Aorta (tissue), 5 donors: ENCODE data around the gene HSD17B1. TPM values are rescaled to one million over a fixed set of nuclear protein-coding genes. Genes with fewer than 3 reads are reported as not detected.
A peak's percentile ranks its signal among the peaks of the same experiment; 100 is the strongest.

ENCODE experiments used
- ATAC-seq: fragments of 200-7000 bp; cut with Tn5 transposase; one replicate; pipeline ENCODE4 v1.9.1; 2022; ENCODE audit warnings: moderate library complexity; ENCODE audit not compliant: low FRiP score
- DNase-seq, 2 donors: peaks; one replicate each; pipeline ENCODE4 v3.0.0-alpha.2; 2020
- H3K27ac ChIP-seq, 2 donors: one replicate each; pipeline ENCODE4 v1.5.1; 2013; ENCODE audit warnings: low read length in 2 of 2, mild to moderate bottlenecking in 2 of 2, moderate library complexity in 2 of 2, control low read depth in 1 of 2, inconsistent platforms in 1 of 2, low read depth in 1 of 2
- H3K27me3 ChIP-seq, 2 donors: one replicate each; pipeline ENCODE4 v1.6.1; 2013; ENCODE audit warnings: control low read depth in 1 of 2, low read length in 1 of 2, mild to moderate bottlenecking in 1 of 2, moderate library complexity in 1 of 2; ENCODE audit not compliant: insufficient read depth in 2 of 2, control insufficient read depth in 1 of 2
- H3K36me3 ChIP-seq, 2 donors: one replicate each; pipeline ENCODE4 v1.6.1; 2013; ENCODE audit warnings: control low read depth in 1 of 2, low read length in 1 of 2, mild to moderate bottlenecking in 1 of 2; ENCODE audit not compliant: insufficient read depth in 2 of 2, control insufficient read depth in 1 of 2
- H3K4me1 ChIP-seq, 2 donors: one replicate each; pipeline ENCODE4 v1.6.1; 2013; ENCODE audit warnings: low read length in 2 of 2, control low read depth in 1 of 2, mild to moderate bottlenecking in 1 of 2, moderate library complexity in 1 of 2; ENCODE audit not compliant: insufficient read depth in 2 of 2, control insufficient read depth in 1 of 2
- H3K4me3 ChIP-seq, 2 donors: one replicate each; pipeline ENCODE4 v1.5.1; 2013; ENCODE audit warnings: low read length in 2 of 2, control low read depth in 1 of 2, mild to moderate bottlenecking in 1 of 2
- H3K9me3 ChIP-seq: one replicate; pipeline ENCODE4 v1.6.1; 2013; ENCODE audit warnings: mild to moderate bottlenecking, low read length; ENCODE audit not compliant: control insufficient read depth
- WGBS, 2 donors: extraction: QIAGEN DNeasy Blood & Tissue Kit; methylation state at CpG; one replicate each; pipeline ENCODE4 v1.1.7; 2013; 5-methylcytosine and 5-hydroxymethylcytosine counted together
- intact Hi-C, 2 donors: fragments of 100-400 bp; cut with DNase I; formaldehyde crosslinking; loops; one replicate each; pipeline versions ENCODE4 v1.14.2 to v1.15.0; 2022
- polyA plus RNA-seq, 2 donors: library from polyadenylated mRNA; stranded (reverse); fragments of 200-250 nt; gene quantifications; one replicate each; pipeline ENCODE4 v1.2.3, GENCODE V29; 2013
- total RNA-seq, 2 donors: library from RNA; stranded (reverse); fragmentation: NEBNext Ultra II Directional; extraction: Animal tissue kit (Norgen Biotek cat#: 25700); gene quantifications; one replicate each; pipeline ENCODE4 v1.2.1, GENCODE V29; 2021
- donor health status: healthy with polysubstance abuse.
- donor health status: Bipolar disorder and iron deficiency.
- donor health status: DM: no; HTN: no; CAD: no.
- donor health status: DM: no; HTN: no; CAD: no.
- donor health status: DM: yes; HTN: yes; CAD: no.

HSD17B1 gene
- total and polyA plus RNA-seq, 4 donors: 0.50 to 7.6 (median 0.97) TPM

GRCh38 chr17:42574463-42574862 lies 21.7 kb downstream of the HSD17B1 start:
- H3K4me1 ChIP-seq: no peaks in the 10 kb centered on the region
- DNase-seq: no peak
- intact Hi-C loops: loop anchor here in 1 of 2 donors (10.0 kb wide), 1 partner anchor 260 kb away; the partner anchor contains the start of gene PSME3
- WGBS, 2 donors: 78 to 86% methylated on average over 3 of the region's 3 CpGs
- no peaks in the 10 kb centered on the region for H3K9me3 ChIP-seq
- no peaks in the 10 kb centered on the region for H3K27me3 ChIP-seq
- peaks cover 0 to 13% of the 10 kb centered on the region in 2 donors for H3K36me3 ChIP-seq
- no peak overlapping the region for H3K4me3 ChIP-seq
- H3K27ac ChIP-seq: no peak overlapping the region
- no peak for ATAC-seq

- DNase-seq (no peak), ATAC-seq (no peak)
- Histone ChIP-seq H3K27ac (peak overlapping the region in 1 of 2 donors; percentile 55), H3K9me3 (no peaks in the 10 kb centered on the region), H3K4me3 (peak overlapping the region in 1 of 2 donors; percentile 27), H3K27me3 (no peaks in the 10 kb centered on the region), H3K4me1 (no peaks in the 10 kb centered on the region), H3K36me3 (peaks cover 0 to 19% of the 10 kb centered on the region in 2 donors)
- intact Hi-C loops: loop anchor here in 1 of 2 donors (2.0 to 10.0 kb wide), 2 partner anchors 102 to 258 kb away; partner anchors contain the start of gene PSME3
- WGBS, 2 donors: 3 to 4% methylated on average over 18 of the region's 18 CpGs
These were observed 24.4 kb downstream of the HSD17B1 start for GRCh38 chr17:42577140-42577531.

GRCh38 chr17:42577532-42578281 lies 25.0 kb downstream of the HSD17B1 start, which contains the start of gene PSMC3IP:
Gene PSMC3IP, minus strand, starts transcription at chr17:42577729. Its CDS starts 43 bp downstream, at chr17:42577686.
- peaks cover 0 to 23% of the 10 kb centered on the region in 2 donors for H3K36me3 ChIP-seq
- peak within 1 kb of the TSS; percentile 39 to 93 for H3K4me3 ChIP-seq
- H3K27ac ChIP-seq: peak within 1 kb of the TSS in 1 of 2 donors; percentile 91
- DNase-seq (peak; percentile 97 to 99), ATAC-seq (peak; percentile 96)
- 0 to 1% methylated on average over 52 of the region's 52 CpGs for WGBS, 2 donors
- intact Hi-C loops: loop anchor here in 1 of 2 donors (2.0 to 10.0 kb wide), 3 partner anchors 101 to 257 kb away; partner anchors contain the start of gene PSME3
- no peaks in the 10 kb centered on the region for H3K27me3 ChIP-seq
- H3K9me3 ChIP-seq: no peaks in the 10 kb centered on the region
- H3K4me1 ChIP-seq: no peaks in the 10 kb centered on the region

- WGBS, 2 donors: 0 to 1% methylated on average over 20 of the region's 20 CpGs
- H3K27me3 ChIP-seq: no peaks in the 10 kb centered on the region
- H3K27ac ChIP-seq: peak overlapping the region in 1 of 2 donors; percentile 91
- intact Hi-C loops: loop anchor here in 1 of 2 donors (2.0 to 10.0 kb wide), 2 partner anchors 184 to 256 kb away; partner anchors contain the start of gene PSME3
- H3K36me3 ChIP-seq: peaks cover 4 to 23% of the 10 kb centered on the region in 2 donors
- H3K9me3 ChIP-seq: no peaks in the 10 kb centered on the region
- ATAC-seq (peak; percentile 84), DNase-seq (peak; percentile 75 to 92)
- H3K4me3 ChIP-seq: peak overlapping the region; percentile 39 to 93
- no peaks in the 10 kb centered on the region for H3K4me1 ChIP-seq
These were observed 25.7 kb downstream of the HSD17B1 start for GRCh38 chr17:42578282-42578869.

GRCh38 chr17:42579794-42580551 lies 27.2 kb downstream of the HSD17B1 start:
- ATAC-seq: no peak
- H3K36me3 ChIP-seq: peaks cover 6 to 23% of the 10 kb centered on the region in 2 donors
- intact Hi-C loops: loop anchor here (2.0 to 10.0 kb wide), 4 partner anchors 102 to 255 kb away; partner anchors contain the start of genes CCR10 (in 1 of the 2), CNTNAP1 (in 1 of the 2), PSME3 (in 1 of the 2) and RAMP2 (in 1 of the 2)

GRCh38 chr17:42581744-42582270 lies 29.1 kb downstream of the HSD17B1 start:
- Histone ChIP-seq H3K4me3 (no peak overlapping the region), H3K36me3 (peaks cover 7 to 26% of the 10 kb centered on the region in 2 donors), H3K4me1 (no peaks in the 10 kb centered on the region), H3K27me3 (no peaks in the 10 kb centered on the region), H3K9me3 (no peaks in the 10 kb centered on the region), H3K27ac (no peak overlapping the region)
- DNase-seq (peak in 1 of 2 donors; percentile 67), ATAC-seq (no peak)
- 82 to 85% methylated on average over 10 of the region's 10 CpGs for WGBS, 2 donors
- intact Hi-C loops: loop anchor here in 1 of 2 donors (5.0 to 10.0 kb wide), 2 partner anchors 100 to 183 kb away; partner anchors contain the start of genes CCR10, CNTNAP1 and RAMP2

More at GRCh38 chr17:42579794-42580551, 27.2 kb downstream of the HSD17B1 start:
- no peak overlapping the region for H3K27ac ChIP-seq
- H3K4me1 ChIP-seq: no peaks in the 10 kb centered on the region
- no peaks in the 10 kb centered on the region for H3K27me3 ChIP-seq
- H3K9me3 ChIP-seq: no peaks in the 10 kb centered on the region
- DNase-seq: peak in 1 of 2 donors; percentile 2
- H3K4me3 ChIP-seq: no peak overlapping the region
- 47 to 48% methylated on average over 2 of the region's 2 CpGs for WGBS, 2 donors

- DNase-seq: peak in 1 of 2 donors; percentile 56
- H3K27me3 ChIP-seq: no peaks in the 10 kb centered on the region
These were observed 32.2 kb downstream of the HSD17B1 start for GRCh38 chr17:42584880-42585279.

More at GRCh38 chr17:42584880-42585279, 32.2 kb downstream of the HSD17B1 start:
- intact Hi-C loops: loop anchor here in 1 of 2 donors (5.0 to 10.0 kb wide), 2 partner anchors 97 to 180 kb away; partner anchors contain the start of genes CCR10, CNTNAP1 and RAMP2
- Histone ChIP-seq H3K4me1 (no peaks in the 10 kb centered on the region), H3K36me3 (peaks cover 16 to 27% of the 10 kb centered on the region in 2 donors), H3K4me3 (no peak overlapping the region), H3K27ac (no peak overlapping the region), H3K9me3 (no peaks in the 10 kb centered on the region)
- no peak for ATAC-seq
- 74 to 76% methylated on average over 9 of the region's 9 CpGs for WGBS, 2 donors
